DLD1 (cell line): ENCODE results near the gene SMOC1.

Experiments used
- in situ Hi-C: cut with HindIII; loops from 2 replicates; pipeline ENCODE4 v1.10.0; 2017; ENCODE audit warnings: low sequenced_read_pairs

The SMOC1 gene

GRCh38 chr14:70077720-70078119, 198.5 kb downstream of the SMOC1 start:
- in situ Hi-C loops = no loop called here

- in situ Hi-C loops = no loop called here
These were observed 199.1 kb downstream of the SMOC1 start for GRCh38 chr14:70078329-70078728.

- in situ Hi-C loops = no loop called here
These were observed 200.9 kb downstream of the SMOC1 start for GRCh38 chr14:70080076-70080475.
